ENCODE results near the gene PTCH1.

- TF ChIP-seq, protein P1, sequence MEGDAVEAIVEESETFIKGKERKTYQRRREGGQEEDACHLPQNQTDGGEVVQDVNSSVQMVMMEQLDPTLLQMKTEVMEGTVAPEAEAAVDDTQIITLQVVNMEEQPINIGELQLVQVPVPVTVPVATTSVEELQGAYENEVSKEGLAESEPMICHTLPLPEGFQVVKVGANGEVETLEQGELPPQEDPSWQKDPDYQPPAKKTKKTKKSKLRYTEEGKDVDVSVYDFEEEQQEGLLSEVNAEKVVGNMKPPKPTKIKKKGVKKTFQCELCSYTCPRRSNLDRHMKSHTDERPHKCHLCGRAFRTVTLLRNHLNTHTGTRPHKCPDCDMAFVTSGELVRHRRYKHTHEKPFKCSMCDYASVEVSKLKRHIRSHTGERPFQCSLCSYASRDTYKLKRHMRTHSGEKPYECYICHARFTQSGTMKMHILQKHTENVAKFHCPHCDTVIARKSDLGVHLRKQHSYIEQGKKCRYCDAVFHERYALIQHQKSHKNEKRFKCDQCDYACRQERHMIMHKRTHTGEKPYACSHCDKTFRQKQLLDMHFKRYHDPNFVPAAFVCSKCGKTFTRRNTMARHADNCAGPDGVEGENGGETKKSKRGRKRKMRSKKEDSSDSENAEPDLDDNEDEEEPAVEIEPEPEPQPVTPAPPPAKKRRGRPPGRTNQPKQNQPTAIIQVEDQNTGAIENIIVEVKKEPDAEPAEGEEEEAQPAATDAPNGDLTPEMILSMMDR (conservative IDR thresholded peaks at IDR 0.05; ENCODE audit: low read depth in 2 of 2), result no peak
- TF ChIP-seq POLR2AphosphoS5 (IDR thresholded peaks at IDR 0.05; ENCODE audit: low read depth), result no peak
- TF ChIP-seq, protein P2, sequence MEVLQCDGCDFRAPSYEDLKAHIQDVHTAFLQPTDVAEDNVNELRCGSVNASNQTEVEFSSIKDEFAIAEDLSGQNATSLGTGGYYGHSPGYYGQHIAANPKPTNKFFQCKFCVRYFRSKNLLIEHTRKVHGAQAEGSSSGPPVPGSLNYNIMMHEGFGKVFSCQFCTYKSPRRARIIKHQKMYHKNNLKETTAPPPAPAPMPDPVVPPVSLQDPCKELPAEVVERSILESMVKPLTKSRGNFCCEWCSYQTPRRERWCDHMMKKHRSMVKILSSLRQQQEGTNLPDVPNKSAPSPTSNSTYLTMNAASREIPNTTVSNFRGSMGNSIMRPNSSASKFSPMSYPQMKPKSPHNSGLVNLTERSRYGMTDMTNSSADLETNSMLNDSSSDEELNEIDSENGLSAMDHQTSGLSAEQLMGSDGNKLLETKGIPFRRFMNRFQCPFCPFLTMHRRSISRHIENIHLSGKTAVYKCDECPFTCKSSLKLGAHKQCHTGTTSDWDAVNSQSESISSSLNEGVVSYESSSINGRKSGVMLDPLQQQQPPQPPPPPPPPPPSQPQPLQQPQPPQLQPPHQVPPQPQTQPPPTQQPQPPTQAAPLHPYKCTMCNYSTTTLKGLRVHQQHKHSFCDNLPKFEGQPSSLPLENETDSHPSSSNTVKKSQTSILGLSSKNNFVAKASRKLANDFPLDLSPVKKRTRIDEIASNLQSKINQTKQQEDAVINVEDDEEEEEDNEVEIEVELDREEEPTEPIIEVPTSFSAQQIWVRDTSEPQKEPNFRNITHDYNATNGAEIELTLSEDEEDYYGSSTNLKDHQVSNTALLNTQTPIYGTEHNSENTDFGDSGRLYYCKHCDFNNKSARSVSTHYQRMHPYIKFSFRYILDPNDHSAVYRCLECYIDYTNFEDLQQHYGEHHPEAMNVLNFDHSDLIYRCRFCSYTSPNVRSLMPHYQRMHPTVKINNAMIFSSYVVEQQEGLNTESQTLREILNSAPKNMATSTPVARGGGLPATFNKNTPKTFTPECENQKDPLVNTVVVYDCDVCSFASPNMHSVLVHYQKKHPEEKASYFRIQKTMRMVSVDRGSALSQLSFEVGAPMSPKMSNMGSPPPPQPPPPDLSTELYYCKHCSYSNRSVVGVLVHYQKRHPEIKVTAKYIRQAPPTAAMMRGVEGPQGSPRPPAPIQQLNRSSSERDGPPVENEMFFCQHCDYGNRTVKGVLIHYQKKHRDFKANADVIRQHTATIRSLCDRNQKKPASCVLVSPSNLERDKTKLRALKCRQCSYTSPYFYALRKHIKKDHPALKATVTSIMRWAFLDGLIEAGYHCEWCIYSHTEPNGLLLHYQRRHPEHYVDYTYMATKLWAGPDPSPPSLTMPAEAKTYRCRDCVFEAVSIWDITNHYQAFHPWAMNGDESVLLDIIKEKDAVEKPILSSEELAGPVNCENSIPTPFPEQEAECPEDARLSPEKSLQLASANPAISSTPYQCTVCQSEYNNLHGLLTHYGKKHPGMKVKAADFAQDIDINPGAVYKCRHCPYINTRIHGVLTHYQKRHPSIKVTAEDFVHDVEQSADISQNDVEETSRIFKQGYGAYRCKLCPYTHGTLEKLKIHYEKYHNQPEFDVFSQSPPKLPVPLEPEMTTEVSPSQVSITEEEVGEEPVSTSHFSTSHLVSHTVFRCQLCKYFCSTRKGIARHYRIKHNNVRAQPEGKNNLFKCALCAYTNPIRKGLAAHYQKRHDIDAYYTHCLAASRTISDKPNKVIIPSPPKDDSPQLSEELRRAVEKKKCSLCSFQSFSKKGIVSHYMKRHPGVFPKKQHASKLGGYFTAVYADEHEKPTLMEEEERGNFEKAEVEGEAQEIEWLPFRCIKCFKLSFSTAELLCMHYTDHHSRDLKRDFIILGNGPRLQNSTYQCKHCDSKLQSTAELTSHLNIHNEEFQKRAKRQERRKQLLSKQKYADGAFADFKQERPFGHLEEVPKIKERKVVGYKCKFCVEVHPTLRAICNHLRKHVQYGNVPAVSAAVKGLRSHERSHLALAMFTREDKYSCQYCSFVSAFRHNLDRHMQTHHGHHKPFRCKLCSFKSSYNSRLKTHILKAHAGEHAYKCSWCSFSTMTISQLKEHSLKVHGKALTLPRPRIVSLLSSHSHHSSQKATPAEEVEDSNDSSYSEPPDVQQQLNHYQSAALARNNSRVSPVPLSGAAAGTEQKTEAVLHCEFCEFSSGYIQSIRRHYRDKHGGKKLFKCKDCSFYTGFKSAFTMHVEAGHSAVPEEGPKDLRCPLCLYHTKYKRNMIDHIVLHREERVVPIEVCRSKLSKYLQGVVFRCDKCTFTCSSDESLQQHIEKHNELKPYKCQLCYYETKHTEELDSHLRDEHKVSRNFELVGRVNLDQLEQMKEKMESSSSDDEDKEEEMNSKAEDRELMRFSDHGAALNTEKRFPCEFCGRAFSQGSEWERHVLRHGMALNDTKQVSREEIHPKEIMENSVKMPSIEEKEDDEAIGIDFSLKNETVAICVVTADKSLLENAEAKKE (CRISPR knock-in tag; IDR thresholded peaks at IDR 0.05), result no peak
- no peak for TF ChIP-seq CREB1 (CRISPR knock-in tag; IDR thresholded peaks at IDR 0.05; ENCODE audit: low read depth)
- no peak for TF ChIP-seq EZH2 (IDR thresholded peaks at IDR 0.05; ENCODE audit: low read depth, unreplicated experiment)
- TF ChIP-seq REST (IDR thresholded peaks at IDR 0.05; ENCODE audit: unreplicated experiment), result no peak
- TF ChIP-seq EZH2phosphoT487 (IDR thresholded peaks at IDR 0.05; ENCODE audit: unreplicated experiment), result no peak
- no peak for TF ChIP-seq JUNB (IDR thresholded peaks at IDR 0.05; ENCODE audit: unreplicated experiment)
- TF ChIP-seq ZNF331 (CRISPR knock-in tag; IDR thresholded peaks at IDR 0.05; ENCODE audit: low read depth), result no peak
Measured at GRCh38 chr9:95406121-95406520, 110.7 kb downstream of the PTCH1 start.

All from GM23338 (cell line).